HL-60 (cell line): ENCODE results near the gene PIP5K1C.

Experiments used
- POLR2AphosphoS5 ChIP-seq: IDR thresholded peaks from 2 replicates; pipeline ENCODE4 v1.6.1; 2012; ENCODE audit warnings: low read depth
- SPI1 ChIP-seq: IDR thresholded peaks from 2 replicates; pipeline ENCODE4 v1.6.1; 2012; ENCODE audit warnings: low read depth, mild to moderate bottlenecking, borderline replicate concordance
- TF ChIP-seq, protein P1 (sequence below): IDR thresholded peaks from one replicate; pipeline ENCODE4 v1.5.1; 2011; ENCODE audit warnings: low read length, control low read depth, inconsistent platforms; ENCODE audit not compliant: insufficient read depth

DNA sequence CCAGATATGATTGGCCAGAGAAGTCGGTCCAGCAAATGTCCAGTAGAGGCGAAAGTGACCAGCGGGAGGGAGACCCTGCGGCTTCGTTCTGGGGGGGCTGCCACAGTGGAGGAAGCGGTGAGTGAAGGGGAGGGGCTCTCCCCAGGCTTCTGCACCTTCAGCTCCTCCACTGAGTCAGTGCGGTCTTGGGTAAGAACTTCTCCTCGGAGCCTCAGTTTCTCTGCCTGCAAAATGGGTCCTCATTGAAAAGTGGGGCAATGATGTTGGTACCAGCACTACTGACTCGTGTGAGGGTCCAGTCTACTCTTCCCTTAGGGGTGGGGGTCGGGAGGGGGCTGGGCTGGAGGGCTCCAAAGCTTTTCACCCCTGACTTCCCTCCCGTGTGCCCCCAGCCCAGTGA lies 110.8 kb downstream of the PIP5K1C start:
- TF ChIP-seq, protein P1, sequence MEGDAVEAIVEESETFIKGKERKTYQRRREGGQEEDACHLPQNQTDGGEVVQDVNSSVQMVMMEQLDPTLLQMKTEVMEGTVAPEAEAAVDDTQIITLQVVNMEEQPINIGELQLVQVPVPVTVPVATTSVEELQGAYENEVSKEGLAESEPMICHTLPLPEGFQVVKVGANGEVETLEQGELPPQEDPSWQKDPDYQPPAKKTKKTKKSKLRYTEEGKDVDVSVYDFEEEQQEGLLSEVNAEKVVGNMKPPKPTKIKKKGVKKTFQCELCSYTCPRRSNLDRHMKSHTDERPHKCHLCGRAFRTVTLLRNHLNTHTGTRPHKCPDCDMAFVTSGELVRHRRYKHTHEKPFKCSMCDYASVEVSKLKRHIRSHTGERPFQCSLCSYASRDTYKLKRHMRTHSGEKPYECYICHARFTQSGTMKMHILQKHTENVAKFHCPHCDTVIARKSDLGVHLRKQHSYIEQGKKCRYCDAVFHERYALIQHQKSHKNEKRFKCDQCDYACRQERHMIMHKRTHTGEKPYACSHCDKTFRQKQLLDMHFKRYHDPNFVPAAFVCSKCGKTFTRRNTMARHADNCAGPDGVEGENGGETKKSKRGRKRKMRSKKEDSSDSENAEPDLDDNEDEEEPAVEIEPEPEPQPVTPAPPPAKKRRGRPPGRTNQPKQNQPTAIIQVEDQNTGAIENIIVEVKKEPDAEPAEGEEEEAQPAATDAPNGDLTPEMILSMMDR: no peak
- no peak for TF ChIP-seq POLR2AphosphoS5
- TF ChIP-seq SPI1: no peak
